Thyroid gland (tissue), 4 donors: ENCODE results near the gene POLR2I.

Experiments used
- CTCF ChIP-seq, 6 experiments: fragments of 200-600 bp in 3 of 6; fragments of 450-650 bp in 3 of 6; sonication (generic) in 3 of 6; IDR thresholded peaks; one replicate each; pipeline ENCODE4 v1.5.1; 2016 to 2019; ENCODE audit warnings: antibody characterized with exemption in 6 of 6, mild to moderate bottlenecking in 2 of 6, inconsistent platforms in 1 of 6, moderate library complexity in 1 of 6
- POLR2A ChIP-seq, 2 donors: fragments of 450-650 bp; IDR thresholded peaks; one replicate each; pipeline ENCODE4 v1.6.1; 2017; ENCODE audit warnings: antibody characterized with exemption in 2 of 2, mild to moderate bottlenecking in 2 of 2, moderate library complexity in 1 of 2

GRCh38 chr19:36150586-36150985 is 35.9 kb upstream of the POLR2I start:
- TF ChIP-seq POLR2A (IDR thresholded peaks at IDR 0.05), result no peak
- no peak for TF ChIP-seq CTCF (IDR thresholded peaks at IDR 0.05)
